Measurements from ENCODE around the gene TPRA1. TPM values are rescaled to one million over a fixed set of nuclear protein-coding genes. Genes with fewer than 3 reads are reported as not detected.

TPRA1 gene
- total RNA-seq, 1 donor: 25.6 TPM

GRCh38 chr3:127616836-127617605 lies 26.5 kb upstream of the TPRA1 start:
- no peak for TF ChIP-seq CTCF (IDR thresholded peaks at IDR 0.05; ENCODE audit: insufficient read depth, low read length)
- no peak for DNase-seq (ENCODE audit: low read depth)
- no peak overlapping the region for H3K4me3 ChIP-seq (ENCODE audit: low read depth, low read length)

- no peak for TF ChIP-seq CTCF (IDR thresholded peaks at IDR 0.05; ENCODE audit: insufficient read depth, low read length)
- no peak overlapping the region for H3K4me3 ChIP-seq (ENCODE audit: low read depth, low read length)
- no peak for DNase-seq (ENCODE audit: low read depth)
Observed at GRCh38 chr3:127615631-127616305, 25.2 kb upstream of the TPRA1 start.

GRCh38 chr3:127614928-127615589 lies 24.5 kb upstream of the TPRA1 start:
- H3K4me3 ChIP-seq (ENCODE audit: low read depth, low read length): no peak overlapping the region
- no peak for DNase-seq (ENCODE audit: low read depth)
- TF ChIP-seq CTCF (IDR thresholded peaks at IDR 0.05; ENCODE audit: insufficient read depth, low read length): no peak

- TF ChIP-seq CTCF (IDR thresholded peaks at IDR 0.05; ENCODE audit: insufficient read depth, low read length): no peak
- DNase-seq (ENCODE audit: low read depth): no peak
Observed at GRCh38 chr3:127613406-127613805, 22.9 kb upstream of the TPRA1 start.

GRCh38 chr3:127612966-127613365 lies 22.4 kb upstream of the TPRA1 start:
- no peak for DNase-seq (ENCODE audit: low read depth)
- no peak overlapping the region for H3K4me3 ChIP-seq (ENCODE audit: low read depth, low read length)
- TF ChIP-seq CTCF (IDR thresholded peaks at IDR 0.05; ENCODE audit: insufficient read depth, low read length): no peak

More at GRCh38 chr3:127613406-127613805, 22.9 kb upstream of the TPRA1 start:
- H3K4me3 ChIP-seq (ENCODE audit: low read depth, low read length): no peak overlapping the region

- no peak for DNase-seq (ENCODE audit: low read depth)
- H3K4me3 ChIP-seq (ENCODE audit: low read depth, low read length): no peak overlapping the region
- no peak for TF ChIP-seq CTCF (IDR thresholded peaks at IDR 0.05; ENCODE audit: insufficient read depth, low read length)
Observed at GRCh38 chr3:127611251-127611650, 20.7 kb upstream of the TPRA1 start.
